Fibroblast of lung (primary cell): ENCODE measurements around the gene SMAGP. TPM values are rescaled to one million over a fixed set of nuclear protein-coding genes. Genes with fewer than 3 reads are reported as not detected.

Experiments
- DNase-seq, 2 donors: peaks; one replicate each; pipeline versions ENCODE4 v3.0.0 to v3.0.0-alpha.2; 2010; ENCODE audit warnings: low read depth in 2 of 2
- H2AFZ ChIP-seq: 2 replicates; pipeline ENCODE4 v1.5.1; 2012; ENCODE audit warnings: low read length, control low read depth, inconsistent platforms
- H3K27ac ChIP-seq: 2 replicates; pipeline ENCODE4 v1.5.1; 2011; ENCODE audit warnings: low read length, control low read depth; ENCODE audit not compliant: insufficient read depth
- H3K27me3 ChIP-seq: 2 replicates; pipeline ENCODE4 v1.5.1; 2011; ENCODE audit warnings: mild to moderate bottlenecking, low read length; ENCODE audit not compliant: control insufficient read depth, insufficient read depth
- H3K36me3 ChIP-seq: 2 replicates; pipeline ENCODE4 v1.5.1; 2011; ENCODE audit warnings: low read length; ENCODE audit not compliant: control insufficient read depth, insufficient read depth
- H3K4me1 ChIP-seq: 2 replicates; pipeline ENCODE4 v1.5.1; 2011; ENCODE audit warnings: low read length; ENCODE audit not compliant: control insufficient read depth, insufficient read depth; ENCODE audit errors: extremely low read depth
- H3K4me2 ChIP-seq: 2 replicates; pipeline ENCODE4 v1.5.1; 2011; ENCODE audit warnings: low read length, control low read depth; ENCODE audit not compliant: insufficient read depth; ENCODE audit errors: extremely low read depth
- H3K4me3 ChIP-seq, 4 experiments: fragments of 200-600 bp in 1 of 4; sonication (generic) in 1 of 4; replicated peaks in 1 of 4; 2 replicates each; pipeline ENCODE4 v1.5.1; 2011 to 2016; ENCODE audit warnings: low read length in 4 of 4, low read depth in 3 of 4, mild to moderate bottlenecking in 3 of 4, control low read depth in 2 of 4, inconsistent platforms in 1 of 4, mixed read lengths in 1 of 4; ENCODE audit not compliant: insufficient read depth in 1 of 4; ENCODE audit errors: control extremely low read depth in 1 of 4
- H3K79me2 ChIP-seq: 2 replicates; pipeline ENCODE4 v1.5.1; 2012; ENCODE audit warnings: mild to moderate bottlenecking, low read length, inconsistent platforms; ENCODE audit not compliant: control insufficient read depth, insufficient read depth
- H3K9ac ChIP-seq: 2 replicates; pipeline ENCODE4 v1.5.1; 2011; ENCODE audit warnings: mild to moderate bottlenecking, low read length, control low read depth; ENCODE audit not compliant: insufficient read depth
- H3K9me3 ChIP-seq: 2 replicates; pipeline ENCODE4 v1.5.1; 2012; ENCODE audit warnings: low read depth, low read length; ENCODE audit not compliant: control insufficient read depth, insufficient read depth
- H4K20me1 ChIP-seq: 2 replicates; pipeline ENCODE4 v1.5.1; 2011; ENCODE audit warnings: low read length; ENCODE audit not compliant: control insufficient read depth, insufficient read depth; ENCODE audit errors: extremely low read depth
- EZH2 ChIP-seq: IDR thresholded peaks from 2 replicates; pipeline ENCODE4 v1.5.1; 2012; ENCODE audit warnings: low read length, control low read depth, mild to moderate bottlenecking; ENCODE audit errors: missing control alignments
- polyA plus RNA-seq, 2 donors: library from polyadenylated mRNA; depleted of rRNA in 1 of 2; stranded (reverse) in 1 of 2; unstranded in 1 of 2; fragments of >200 nt; gene quantifications; 2 replicates each; pipeline ENCODE4 v1.2.1, GENCODE V29; 2011 to 2012; ENCODE audit warnings: missing spikeins in 1 of 2
- total RNA-seq: library from RNA; depleted of rRNA; stranded (reverse); fragments of >200 nt; gene quantifications from 2 replicates; pipeline ENCODE4 v1.2.1, GENCODE V29; 2014
- TF ChIP-seq, protein P1 (sequence below), 2 donors: IDR thresholded peaks in 1 of 2; conservative IDR thresholded peaks in 1 of 2; 1 replicate in 1 of 2; 2 replicates in 1 of 2; pipeline ENCODE4 v1.5.1; 2011 to 2012; ENCODE audit warnings: low read length in 2 of 2, control low read depth in 1 of 2, inconsistent platforms in 1 of 2, low read depth in 1 of 2, mild to moderate bottlenecking in 1 of 2

Gene SMAGP
- total and polyA plus RNA-seq, 2 donors (not counting 1 experiment from before 2014, with no cell fraction given): 11.6 to 20.5 TPM

DNA sequence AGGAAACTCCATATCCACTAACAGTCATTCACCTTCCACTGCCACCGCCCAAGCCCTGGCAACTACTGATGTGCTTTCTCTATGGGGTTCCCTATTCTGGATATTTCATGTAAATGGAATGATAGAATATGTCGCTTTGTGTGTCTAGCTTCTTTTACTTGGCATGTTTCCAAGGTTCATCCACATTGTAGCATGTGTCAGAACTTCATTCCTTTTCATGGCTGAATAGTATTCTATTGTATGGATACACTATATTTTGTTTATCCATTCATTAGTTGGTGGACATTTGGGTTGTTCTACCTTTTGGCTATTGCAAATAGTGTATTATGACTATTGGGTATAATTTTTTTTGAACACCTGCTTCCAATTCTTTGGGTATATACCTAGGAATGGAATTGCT lies 61.0 kb downstream of the SMAGP start:
- H3K9me3 ChIP-seq: no peaks in the 10 kb centered on the region
- H3K9ac ChIP-seq: no peak overlapping the region
- H3K36me3 ChIP-seq: no peaks in the 10 kb centered on the region
- no peaks in the 10 kb centered on the region for H3K27me3 ChIP-seq
- no peaks in the 10 kb centered on the region for H4K20me1 ChIP-seq
- no peak overlapping the region for H3K4me2 ChIP-seq
- H2AFZ ChIP-seq: no peak overlapping the region
- no peaks in the 10 kb centered on the region for H3K79me2 ChIP-seq
- H3K4me3 ChIP-seq: no peak overlapping the region
- H3K27ac ChIP-seq: no peak overlapping the region
- DNase-seq: no peak
- TF ChIP-seq EZH2: no peak
- TF ChIP-seq, protein P1, sequence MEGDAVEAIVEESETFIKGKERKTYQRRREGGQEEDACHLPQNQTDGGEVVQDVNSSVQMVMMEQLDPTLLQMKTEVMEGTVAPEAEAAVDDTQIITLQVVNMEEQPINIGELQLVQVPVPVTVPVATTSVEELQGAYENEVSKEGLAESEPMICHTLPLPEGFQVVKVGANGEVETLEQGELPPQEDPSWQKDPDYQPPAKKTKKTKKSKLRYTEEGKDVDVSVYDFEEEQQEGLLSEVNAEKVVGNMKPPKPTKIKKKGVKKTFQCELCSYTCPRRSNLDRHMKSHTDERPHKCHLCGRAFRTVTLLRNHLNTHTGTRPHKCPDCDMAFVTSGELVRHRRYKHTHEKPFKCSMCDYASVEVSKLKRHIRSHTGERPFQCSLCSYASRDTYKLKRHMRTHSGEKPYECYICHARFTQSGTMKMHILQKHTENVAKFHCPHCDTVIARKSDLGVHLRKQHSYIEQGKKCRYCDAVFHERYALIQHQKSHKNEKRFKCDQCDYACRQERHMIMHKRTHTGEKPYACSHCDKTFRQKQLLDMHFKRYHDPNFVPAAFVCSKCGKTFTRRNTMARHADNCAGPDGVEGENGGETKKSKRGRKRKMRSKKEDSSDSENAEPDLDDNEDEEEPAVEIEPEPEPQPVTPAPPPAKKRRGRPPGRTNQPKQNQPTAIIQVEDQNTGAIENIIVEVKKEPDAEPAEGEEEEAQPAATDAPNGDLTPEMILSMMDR (conservative IDR thresholded peaks at IDR 0.05 in 1 of 2, IDR thresholded peaks at IDR 0.05 in 1 of 2; ENCODE audit: low read depth in 1 of 2, low read length in 2 of 2): no peak
- H3K4me1 ChIP-seq: no peaks in the 10 kb centered on the region

DNA sequence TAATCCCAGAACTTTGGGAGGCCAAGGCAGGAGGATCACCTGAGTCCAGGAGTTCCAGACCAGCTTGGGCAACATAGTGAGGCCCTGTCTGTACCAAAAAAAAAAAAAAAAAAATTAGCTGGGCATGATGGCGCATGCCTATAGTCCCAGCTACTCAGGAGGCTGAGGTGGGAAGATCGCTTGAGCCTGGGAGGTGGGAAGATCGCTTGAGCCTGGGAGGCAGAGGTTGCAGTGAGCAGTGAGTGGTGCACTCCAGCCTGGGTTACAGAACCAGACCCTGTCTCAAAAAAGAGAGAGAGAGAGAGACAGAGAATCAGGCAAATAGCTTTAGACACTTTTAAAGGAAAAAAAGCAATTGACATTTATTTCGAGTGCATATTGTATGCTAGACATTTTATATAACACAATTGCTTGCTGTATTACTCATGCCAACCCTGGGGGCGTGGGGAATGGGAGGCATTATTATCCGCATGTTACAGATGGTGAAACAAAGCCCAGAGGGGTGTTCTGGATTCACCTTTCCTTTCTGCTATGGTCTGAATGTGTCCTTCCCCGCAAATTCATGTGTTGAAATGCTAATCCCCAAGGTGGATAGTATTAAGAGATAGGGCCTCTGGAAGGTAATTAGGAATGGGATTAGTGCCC lies 62.1 kb downstream of the SMAGP start:
- Histone ChIP-seq H3K36me3 (no peaks in the 10 kb centered on the region), H2AFZ (no peak overlapping the region), H3K4me1 (no peaks in the 10 kb centered on the region), H3K9ac (no peak overlapping the region), H3K9me3 (no peaks in the 10 kb centered on the region), H3K4me3 (no peak overlapping the region), H3K4me2 (no peak overlapping the region), H3K27ac (no peak overlapping the region), H3K79me2 (no peaks in the 10 kb centered on the region), H3K27me3 (no peaks in the 10 kb centered on the region), H4K20me1 (no peaks in the 10 kb centered on the region)
- DNase-seq: no peak
- TF ChIP-seq, protein P1 (conservative IDR thresholded peaks at IDR 0.05 in 1 of 2, IDR thresholded peaks at IDR 0.05 in 1 of 2; ENCODE audit: low read depth in 1 of 2, low read length in 2 of 2): no peak
- TF ChIP-seq EZH2: no peak

DNA sequence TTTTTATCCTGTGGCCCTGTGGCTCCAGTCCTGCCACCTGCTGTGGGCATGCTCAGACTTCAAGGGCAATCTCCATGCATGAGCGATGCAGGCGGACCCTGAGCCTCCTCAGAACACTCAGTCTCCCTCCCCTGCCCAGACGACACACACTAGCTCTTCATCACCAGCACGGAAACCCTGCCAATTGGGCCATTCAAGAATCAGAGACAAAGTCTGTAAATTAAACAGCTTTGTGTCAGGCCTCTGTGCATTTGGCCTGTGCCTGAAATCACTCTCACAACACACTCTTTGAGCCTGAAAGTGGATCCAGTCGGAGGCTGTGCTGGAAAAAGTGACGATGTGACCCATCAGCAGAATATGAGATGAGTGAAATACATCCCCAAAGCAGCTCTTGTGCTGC lies 64.9 kb downstream of the SMAGP start:
- H4K20me1 ChIP-seq: no peaks in the 10 kb centered on the region
- no peak overlapping the region for H3K27ac ChIP-seq
- DNase-seq: no peak
- no peaks in the 10 kb centered on the region for H3K9me3 ChIP-seq
- no peak overlapping the region for H3K4me2 ChIP-seq
- no peak overlapping the region for H2AFZ ChIP-seq
- no peaks in the 10 kb centered on the region for H3K79me2 ChIP-seq
- no peaks in the 10 kb centered on the region for H3K27me3 ChIP-seq
- no peaks in the 10 kb centered on the region for H3K36me3 ChIP-seq
- no peak overlapping the region for H3K4me3 ChIP-seq
- H3K9ac ChIP-seq: no peak overlapping the region
- H3K4me1 ChIP-seq: no peaks in the 10 kb centered on the region
- TF ChIP-seq EZH2: no peak
- TF ChIP-seq, protein P1 (conservative IDR thresholded peaks at IDR 0.05 in 1 of 2, IDR thresholded peaks at IDR 0.05 in 1 of 2; ENCODE audit: low read depth in 1 of 2, low read length in 2 of 2): no peak
